ENCODE data around the gene PHKB.
"Not testable (repeated sequence)": the region's sequence is repeated elsewhere in the genome, so short reads cannot be mapped to it uniquely, and the experiment has no call there.

PHKB gene

GRCh38 chr16:47511882-47512281 is 50.8 kb downstream of the PHKB start:
- DNase-seq: no peak

- DNase-seq: no peak
Observed at GRCh38 chr16:47519037-47519436, 57.9 kb downstream of the PHKB start.

- no peak for DNase-seq
Observed at GRCh38 chr16:47519546-47519945, 58.4 kb downstream of the PHKB start.

- DNase-seq: no peak
Observed at GRCh38 chr16:47519996-47520679, 59.0 kb downstream of the PHKB start.

- no peak for DNase-seq
Observed at GRCh38 chr16:47523342-47524006, 62.3 kb downstream of the PHKB start.

- DNase-seq: no peak
Observed at GRCh38 chr16:47524007-47524405, 62.9 kb downstream of the PHKB start.

- DNase-seq: no peak
Observed at GRCh38 chr16:47528431-47528830, 67.3 kb downstream of the PHKB start.

GRCh38 chr16:47533744-47534292 is 72.7 kb downstream of the PHKB start:
- DNase-seq: no peak

GRCh38 chr16:47538472-47538871 is 77.3 kb downstream of the PHKB start:
- no peak for DNase-seq

- not testable (repeated sequence) for DNase-seq
Observed at GRCh38 chr16:47539707-47540670, 78.9 kb downstream of the PHKB start.

GRCh38 chr16:47541135-47541534 is 80.0 kb downstream of the PHKB start:
- DNase-seq: not testable (repeated sequence)

GRCh38 chr16:47544255-47544654 is 83.1 kb downstream of the PHKB start:
- not testable (repeated sequence) for DNase-seq

- not testable (repeated sequence) for DNase-seq
Observed at GRCh38 chr16:47551185-47551584, 90.1 kb downstream of the PHKB start.

GRCh38 chr16:47551767-47552166 is 90.6 kb downstream of the PHKB start:
- not testable (repeated sequence) for DNase-seq

- DNase-seq: no peak
Observed at GRCh38 chr16:47553853-47554564, 92.9 kb downstream of the PHKB start.

- DNase-seq: not testable (repeated sequence)
Observed at GRCh38 chr16:47554587-47554986, 93.5 kb downstream of the PHKB start.

- DNase-seq: no peak
Observed at GRCh38 chr16:47561286-47561685, 100.2 kb downstream of the PHKB start.

- DNase-seq: no peak
Observed at GRCh38 chr16:47562366-47562765, 101.2 kb downstream of the PHKB start.

GRCh38 chr16:47565454-47565853 is 104.3 kb downstream of the PHKB start:
- no peak for DNase-seq

GRCh38 chr16:47567321-47567720 is 106.2 kb downstream of the PHKB start:
- DNase-seq: no peak

- DNase-seq: no peak
Observed at GRCh38 chr16:47568351-47568750, 107.2 kb downstream of the PHKB start.

GRCh38 chr16:47571049-47571448 is 109.9 kb downstream of the PHKB start:
- no peak for DNase-seq
